NCI-H2196 (cell line): ENCODE measurements around the gene CELA2B.
"Not testable (repeated sequence)": the region's sequence is repeated elsewhere in the genome, so short reads cannot be mapped to it uniquely, and the experiment has no call there.

ENCODE experiments used
- DNase-seq: peaks from one replicate; lab custom pipeline; 2025; ENCODE audit not compliant: unreplicated experiment; lab: John Stamatoyannopoulos, UW

The CELA2B gene

DNA sequence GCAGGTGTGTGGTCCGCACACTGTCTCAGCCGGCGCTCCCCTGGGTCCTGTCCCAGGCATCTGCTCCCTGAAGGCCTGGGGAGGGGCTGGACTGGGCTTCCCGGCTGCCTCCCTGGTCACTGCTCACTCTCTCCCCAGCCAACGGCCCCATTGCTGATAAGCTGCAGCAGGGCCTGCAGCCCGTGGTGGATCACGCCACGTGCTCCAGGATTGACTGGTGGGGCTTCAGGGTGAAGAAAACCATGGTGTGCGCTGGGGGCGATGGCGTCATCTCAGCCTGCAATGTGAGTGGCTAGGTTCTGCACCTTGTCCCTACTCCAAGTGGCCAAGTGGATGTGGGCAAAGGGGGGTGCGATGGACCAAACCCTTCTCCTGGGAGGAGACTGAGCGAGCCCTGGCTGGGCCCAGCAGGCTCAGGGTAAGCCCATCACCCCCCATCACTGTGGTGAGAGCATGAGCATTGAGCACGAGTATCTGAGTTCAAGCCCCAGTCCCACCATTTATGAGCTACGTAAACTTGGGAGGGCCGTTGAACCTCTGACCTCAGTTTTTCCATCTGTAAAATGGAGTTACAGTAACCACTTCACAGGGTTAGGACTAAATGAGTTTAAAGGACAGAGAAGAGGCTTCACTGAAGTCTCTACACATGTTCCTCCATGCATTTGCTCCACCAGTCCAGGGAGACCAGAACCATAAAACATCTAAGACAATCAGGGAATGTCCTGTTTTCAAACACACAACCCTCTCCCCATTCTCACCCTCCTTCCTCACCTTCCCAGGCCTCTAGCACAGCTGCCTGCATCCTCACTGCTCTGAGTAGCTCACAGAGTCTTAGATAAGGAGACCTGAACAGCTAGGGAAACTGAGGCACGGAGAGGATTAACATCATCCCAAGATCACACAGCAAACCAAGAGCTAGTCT lies 31.2 kb upstream of the CELA2B start:
- DNase-seq, result no peak

DNA sequence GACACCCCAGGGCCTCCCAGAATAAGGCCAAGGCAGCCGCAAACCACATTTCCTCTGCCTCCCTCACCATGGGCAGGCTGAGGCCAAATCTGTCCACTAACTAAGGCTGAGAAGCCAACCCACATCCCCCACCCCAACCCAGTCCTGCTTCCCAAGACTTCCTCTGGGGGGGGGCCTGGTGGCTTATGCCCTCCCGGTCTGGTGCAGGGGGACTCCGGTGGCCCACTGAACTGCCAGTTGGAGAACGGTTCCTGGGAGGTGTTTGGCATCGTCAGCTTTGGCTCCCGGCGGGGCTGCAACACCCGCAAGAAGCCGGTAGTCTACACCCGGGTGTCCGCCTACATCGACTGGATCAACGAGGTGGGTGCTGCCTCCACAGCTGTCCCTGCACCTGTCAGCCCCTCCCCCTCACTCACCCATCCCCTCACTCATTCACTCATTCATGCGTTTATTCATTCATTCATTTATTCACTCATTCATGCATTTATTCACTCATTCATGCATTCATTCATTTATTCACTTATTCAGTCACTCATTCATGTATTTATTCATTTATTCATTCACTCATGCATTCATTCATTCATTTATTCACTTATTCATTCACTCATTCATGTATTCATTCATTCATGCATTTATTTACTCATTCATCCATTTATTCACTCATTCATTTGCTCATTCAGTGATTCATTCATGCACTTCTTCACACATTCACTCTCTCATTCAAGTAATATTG lies 30.3 kb upstream of the CELA2B start:
- no peak for DNase-seq

DNA sequence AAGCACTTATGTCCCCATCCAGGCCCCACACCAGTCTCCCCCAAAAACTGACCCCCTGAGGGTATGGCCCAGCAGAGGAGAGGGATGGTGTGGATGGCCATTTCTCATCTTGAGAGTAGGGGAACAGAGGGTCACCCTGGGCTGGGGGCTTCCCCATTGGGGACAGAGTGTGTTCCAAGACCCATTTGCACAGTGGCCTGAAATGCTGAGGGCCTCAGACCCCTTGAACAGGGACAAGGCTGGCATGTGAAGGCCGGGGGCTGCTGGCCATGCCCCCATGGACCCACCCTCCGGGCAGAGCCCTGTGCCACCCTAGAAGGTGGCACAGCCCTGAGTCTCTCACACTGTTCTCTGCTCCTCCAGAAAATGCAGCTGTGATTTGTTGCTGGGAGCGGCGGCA lies 29.7 kb upstream of the CELA2B start:
- DNase-seq, result no peak

DNA sequence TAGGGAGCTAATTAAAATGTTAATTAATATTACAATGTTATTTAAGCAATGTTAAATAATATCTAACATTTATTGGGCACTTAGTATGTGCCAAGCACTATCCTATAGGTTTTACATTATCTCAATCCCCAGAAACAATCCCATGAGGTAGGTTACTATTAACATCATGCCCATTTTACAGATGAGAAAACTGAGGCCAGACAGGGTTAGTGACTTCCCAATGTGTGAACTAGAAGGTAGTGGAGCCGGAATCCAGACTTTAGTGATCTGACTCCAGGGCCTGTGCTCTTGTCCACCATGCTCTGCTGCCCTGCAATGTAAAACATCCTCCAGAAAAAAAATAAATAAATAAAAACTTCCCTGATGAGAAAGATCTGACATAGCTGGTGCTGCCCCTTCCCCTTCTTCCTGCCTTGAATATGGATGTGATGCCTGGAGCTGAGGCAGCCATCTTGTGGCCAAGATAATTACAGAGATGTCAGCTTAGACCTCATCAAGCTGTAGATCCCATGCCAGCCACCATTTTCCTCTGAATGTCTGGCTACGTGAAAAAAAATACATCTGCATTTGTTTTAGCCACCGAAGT lies 26.9 kb upstream of the CELA2B start:
- no peak for DNase-seq

DNA sequence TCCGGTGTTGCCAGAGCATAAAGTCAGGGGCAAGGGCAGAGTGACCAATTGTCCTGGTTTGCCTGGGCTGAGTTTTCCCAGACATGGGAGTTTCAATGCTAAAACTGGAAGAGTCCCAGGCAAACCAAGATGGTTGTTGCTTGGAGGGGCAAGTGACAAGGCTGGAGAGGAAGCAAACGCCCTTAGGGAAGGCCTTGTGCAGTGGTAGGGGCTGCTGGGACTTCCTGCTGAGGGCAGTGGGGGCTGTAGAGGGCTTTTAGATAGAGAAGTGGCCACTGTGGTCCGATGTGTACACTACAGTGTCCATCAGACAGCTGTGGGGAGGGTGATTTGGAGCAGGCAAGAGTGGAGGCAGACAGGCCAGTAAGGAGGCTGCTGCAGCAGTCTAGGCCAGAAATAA lies 26.3 kb upstream of the CELA2B start:
- DNase-seq, result no peak

DNA sequence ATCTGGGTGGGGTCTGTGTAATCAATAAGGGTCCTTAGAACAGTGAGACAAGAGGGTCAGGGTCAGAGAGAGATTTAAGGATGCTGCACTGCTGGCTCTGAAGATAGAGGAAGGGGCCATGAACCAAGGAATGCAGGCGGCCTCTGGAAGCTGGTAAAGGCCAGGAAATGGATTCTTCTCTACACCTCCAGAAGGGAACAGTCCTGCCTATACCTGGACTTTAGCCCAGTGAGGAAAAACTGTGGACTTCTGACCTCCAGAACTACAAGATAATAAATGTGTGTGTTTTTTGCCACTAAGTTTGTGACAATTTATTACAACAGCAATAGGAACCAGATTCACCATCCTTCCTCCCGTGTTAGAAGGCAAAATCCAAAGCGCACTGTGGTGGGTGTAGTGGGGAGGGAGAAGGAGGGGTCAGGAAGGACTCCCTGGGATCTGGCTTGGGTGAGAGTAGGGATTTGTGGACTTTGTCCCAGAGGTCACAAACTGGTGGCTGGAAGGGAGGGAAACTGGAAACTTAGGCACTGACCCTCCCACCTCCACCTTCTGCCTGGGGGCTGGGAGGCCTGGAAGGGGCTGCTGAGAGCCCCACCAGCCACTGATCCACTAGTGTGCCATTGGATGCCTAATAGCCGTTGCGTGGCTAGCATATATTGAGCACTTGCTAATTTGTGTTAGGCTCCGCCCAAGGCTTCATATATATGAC lies 24.7 kb upstream of the CELA2B start:
- DNase-seq, result no peak

DNA sequence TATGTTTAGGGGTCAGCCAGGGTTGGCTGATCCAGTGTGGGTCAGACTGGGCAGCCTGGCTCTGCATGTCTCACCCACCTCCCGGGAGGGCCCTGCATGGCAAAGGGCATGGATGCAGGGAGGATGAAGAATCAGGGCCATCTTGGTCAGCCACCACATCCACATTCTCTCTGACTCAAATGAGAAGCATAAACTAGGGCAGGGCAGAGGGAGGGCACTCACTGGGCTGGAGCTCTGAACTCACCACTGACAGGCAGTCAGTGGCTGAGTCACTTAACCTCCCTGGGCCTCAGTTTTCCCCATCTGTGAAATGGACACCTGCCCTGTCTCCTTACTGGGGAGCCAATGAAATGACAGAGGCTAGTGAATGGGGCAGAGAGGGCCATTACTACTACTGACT lies 23.7 kb upstream of the CELA2B start:
- no peak for DNase-seq

DNA sequence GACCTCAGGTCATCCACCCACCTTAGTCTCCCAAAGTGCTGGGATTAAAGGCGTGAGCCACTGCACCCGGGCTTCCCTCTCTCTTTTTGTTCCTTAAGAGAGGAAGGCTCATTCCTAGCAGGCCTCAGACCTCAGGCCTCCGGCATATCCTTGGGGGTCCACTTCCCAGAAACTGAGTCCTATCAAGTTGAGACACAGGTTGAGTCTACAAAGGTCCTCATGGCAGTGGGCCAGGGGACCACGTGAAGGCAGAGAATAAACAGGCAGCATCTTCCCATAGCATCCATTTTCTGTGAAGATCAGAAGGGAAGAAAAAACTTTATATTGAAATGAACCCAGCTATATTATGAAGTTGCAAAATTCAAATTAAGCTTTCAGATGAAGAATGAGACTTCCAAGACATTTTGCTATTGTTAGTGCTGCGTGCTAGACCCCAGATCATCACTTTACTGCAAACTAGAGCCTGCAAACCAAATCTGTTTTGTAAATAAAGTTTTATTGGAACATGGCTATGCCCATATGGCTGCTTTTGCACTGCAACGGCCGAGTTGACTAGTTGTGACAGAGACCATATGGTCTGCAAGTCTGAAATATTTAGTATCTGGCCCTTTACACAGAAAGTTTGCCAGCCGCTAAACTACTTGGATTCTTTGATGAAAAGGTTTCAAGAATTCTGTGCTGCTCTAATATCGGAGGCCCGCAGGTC lies 22.9 kb upstream of the CELA2B start:
- no peak for DNase-seq

DNA sequence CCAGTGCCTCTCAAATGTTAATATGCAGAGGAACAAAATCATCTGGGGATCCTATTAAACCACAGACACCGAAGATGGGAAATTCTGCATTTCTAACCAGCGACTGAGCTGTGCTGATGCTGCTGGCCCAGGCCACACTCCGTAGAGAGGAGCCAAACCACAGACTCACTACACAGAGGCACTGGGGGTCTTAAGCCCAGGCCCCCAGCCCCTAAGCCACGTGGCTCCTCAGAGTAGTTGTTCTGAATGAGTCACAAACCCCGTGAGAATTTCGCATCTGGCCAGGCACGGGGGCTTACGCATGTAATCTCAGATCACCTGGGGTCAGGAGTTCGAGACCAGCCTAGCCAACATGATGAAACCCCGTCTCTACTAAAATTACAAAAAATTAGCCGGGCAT lies 22.2 kb upstream of the CELA2B start:
- no peak for DNase-seq

DNA sequence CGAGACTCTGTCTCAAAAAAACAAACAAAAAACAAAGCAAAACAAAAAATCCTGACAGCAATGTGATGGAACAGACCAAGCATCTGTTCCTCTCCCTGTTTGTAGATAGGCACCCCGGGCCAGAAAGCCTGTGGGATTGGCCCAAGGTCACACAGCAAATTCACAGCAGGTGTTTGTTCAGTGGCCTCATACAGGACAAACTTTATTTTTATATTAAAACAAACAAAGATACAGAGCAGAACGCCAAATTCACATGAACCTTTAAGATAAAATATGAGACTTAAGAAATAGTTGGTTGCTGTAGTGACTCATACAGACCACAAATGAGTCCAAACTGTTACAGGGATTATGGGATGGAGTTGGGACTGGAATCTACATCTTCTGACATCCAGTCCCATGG lies 21.6 kb upstream of the CELA2B start:
- no peak for DNase-seq

DNA sequence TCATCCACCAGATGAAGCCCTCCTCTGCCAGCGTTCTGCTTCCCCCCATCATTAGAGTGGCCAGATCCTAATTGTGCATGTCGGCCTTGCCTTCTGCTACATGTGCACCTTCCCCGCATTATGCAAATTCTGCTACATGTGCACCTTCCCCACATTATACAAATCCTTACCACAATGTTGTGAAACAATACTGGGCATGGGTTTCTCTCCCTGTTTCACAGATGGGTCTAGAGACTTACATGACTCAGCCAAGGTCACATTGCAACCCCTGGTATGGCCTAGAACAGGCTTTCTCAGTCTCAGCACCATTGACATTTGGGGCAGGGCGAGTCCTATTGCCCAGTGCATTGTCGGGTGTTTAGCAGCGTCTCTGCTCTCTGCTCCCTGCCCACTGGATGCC lies 20.4 kb upstream of the CELA2B start:
- DNase-seq, result no peak

DNA sequence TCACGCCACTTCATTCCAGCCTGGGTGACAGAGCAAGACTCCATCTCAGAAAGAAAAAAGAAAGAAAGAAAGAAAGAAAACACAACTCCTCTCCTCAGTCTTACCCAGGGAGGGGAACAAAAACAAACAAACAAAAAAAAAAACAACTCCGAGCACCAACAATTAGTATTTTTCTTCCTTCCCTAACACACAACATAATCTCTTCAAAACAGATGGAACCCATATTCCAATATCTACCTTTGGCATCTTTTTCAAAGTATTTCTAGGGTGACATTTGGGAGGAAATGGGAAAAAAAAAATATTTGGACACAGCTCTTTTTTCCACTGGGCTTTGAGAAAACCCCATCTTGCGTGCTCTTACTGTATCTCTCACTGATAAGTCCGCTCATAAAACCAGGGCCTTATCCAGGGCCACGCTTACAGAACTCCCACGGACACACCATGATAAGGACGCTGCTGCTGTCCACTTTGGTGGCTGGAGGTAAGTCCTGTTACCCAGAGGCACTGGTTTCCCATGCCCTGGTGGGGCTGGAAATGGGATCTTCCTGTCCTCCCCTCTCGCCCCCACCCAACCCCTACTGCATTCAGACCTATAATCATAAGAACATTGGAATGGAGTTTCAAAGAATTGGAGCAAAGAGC lies 19.5 kb upstream of the CELA2B start, which contains the start of gene CELA2A:
Gene CELA2A, plus strand, starts transcription at position 420 of the 642 bp plus-strand sequence. Its CDS starts 22 bp downstream, at position 442.
- no peak for DNase-seq

DNA sequence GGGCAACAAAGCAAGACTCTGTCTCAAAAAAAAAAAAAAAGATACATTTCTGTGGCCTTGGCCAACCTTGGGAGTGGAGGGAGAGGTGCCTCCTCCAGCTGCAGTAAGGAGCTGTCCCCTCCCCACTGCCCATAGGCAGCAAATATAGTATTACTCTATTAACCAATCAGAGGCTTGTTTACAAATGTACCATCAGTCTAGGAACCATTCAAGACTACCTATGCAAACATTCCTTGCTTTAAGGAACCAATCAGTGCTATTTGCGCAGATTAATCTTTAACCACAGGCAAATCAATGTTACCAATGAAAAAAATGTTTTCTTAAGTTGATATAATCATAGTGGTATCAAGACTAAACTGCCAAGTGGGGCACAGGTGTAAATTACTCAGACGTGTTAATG lies 18.3 kb upstream of the CELA2B start:
- no peak for DNase-seq

DNA sequence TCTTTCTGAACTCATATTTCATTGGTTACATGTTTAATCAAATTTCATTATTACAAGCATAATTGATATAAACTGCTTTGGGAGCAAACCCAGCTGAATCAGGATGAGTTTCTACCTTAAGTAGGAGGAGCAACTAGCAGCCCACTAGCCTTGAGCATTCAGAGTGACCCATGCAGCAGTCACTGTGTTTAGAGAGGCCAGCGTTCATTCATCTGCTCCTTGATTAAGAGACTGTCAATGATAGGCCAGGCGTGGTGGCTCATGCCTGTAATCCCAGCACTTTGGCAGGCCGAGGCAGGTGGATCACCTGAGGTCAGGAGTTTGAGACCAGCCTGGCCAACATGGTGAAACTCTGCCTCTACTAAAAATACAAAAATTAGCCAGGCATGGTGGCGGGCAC lies 17.5 kb upstream of the CELA2B start:
- not testable (repeated sequence) for DNase-seq

DNA sequence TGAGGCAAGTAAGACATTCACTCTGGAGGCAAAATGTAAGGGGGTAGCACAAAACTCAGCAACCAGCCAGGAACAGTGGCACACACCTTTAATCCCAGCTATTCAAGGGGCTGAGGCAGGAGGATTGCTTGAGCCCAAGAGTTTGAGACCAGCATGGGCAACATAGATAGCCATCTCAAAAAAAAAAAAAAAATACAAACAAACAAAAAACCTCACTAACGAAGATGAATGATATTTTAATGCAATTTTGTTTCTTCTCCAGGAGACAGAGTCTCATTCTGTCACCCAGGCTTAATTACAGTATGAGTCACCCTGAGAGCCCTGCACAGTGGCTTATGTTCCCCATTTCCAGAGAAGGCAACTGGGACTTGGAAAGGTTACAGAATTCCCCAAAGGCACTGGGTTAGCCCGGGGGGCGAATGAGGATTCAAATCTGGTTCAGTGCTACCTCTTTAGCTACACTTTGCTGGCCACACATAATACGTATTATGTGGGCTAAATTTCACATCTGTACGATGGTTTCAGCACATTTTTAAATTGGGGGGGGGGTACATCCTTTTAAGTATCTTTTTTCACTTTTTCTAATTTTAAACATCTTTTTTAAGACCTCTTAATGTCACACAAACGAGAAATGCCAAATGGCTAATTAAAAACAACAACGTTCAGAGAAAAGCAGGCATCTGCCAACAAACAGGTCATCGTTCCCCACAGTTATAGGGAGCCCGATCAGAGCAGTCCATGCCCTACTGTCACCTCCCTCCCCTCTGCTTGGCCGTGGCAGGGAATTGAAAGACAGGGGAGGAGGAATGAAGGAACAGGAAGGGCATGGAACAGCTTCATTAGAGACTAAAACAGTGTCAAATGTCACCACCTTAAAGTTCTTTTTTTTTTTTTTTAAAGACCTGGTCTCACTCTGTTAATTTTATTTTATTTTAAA lies 15.9 kb upstream of the CELA2B start:
- DNase-seq, result no peak

DNA sequence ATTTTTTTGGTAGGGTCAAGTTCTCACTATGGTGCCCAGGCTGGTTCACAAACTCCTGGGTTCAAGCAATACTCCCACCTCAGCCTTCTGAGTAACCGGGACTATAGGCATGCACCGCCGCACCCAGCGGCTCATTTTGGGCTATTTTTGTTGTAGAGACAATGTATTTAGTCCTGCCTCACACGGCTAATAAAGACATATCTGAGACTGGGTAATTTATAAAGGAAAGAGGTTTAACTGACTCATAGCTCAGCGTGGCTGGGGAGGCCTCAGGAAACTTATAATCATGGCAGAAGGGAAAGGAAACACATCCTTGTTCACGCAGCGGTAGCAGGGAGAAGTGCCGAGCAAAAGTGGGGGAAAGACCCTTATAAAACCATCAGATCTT lies 15.2 kb upstream of the CELA2B start:
- no peak for DNase-seq

DNA sequence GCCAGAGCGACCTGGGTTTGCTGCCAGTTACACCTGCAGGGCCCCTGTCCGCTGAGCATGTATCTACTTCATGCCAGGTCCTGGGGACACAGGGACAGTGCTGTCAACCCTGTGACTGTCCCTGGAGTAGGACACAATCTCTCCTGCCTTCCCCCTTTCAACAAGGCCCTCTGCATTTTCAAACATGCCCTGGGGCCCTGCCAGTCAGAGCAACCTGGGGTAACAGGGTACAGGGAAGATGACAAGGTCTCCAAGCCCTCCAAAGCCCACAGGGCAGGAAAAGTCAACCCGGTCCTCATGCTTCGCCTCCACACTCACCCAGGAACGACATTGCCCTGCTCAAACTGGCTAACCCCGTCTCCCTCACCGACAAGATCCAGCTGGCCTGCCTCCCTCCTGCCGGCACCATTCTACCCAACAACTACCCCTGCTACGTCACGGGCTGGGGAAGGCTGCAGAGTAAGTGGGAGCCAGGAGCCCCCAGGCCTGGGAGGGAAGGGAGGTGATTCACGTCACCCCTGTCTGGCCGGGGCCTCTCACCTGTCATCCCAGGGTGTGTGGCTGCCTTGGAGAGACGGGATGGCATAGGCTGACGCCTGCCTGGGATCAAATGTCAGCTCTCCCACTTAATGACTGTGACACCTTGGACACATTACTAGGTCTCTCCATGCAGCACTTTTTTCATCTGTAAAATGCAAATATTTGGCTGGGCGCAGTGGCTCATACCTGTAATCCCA lies 12.7 kb upstream of the CELA2B start:
- not testable (repeated sequence) for DNase-seq

DNA sequence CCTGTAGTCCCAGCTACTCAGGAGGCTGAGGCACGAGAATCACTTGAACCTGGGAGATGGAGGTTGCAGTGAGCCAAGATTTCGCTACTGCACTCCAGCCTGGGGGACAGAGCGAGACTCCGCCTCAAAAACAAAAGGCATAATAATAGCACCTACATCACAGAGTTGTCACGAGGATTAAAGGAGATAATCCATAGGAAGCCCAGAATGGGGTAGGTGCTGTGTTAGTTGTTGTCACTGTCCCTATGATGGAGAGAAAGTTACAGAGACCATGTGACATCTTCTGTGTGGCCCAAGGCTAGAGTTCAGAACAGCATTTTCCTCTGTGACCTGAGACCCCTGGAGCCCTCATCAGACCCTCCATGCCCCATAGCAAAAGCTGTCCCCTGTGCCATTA lies 12.0 kb upstream of the CELA2B start:
- DNase-seq, result not testable (repeated sequence)
